Neural progenitor cell (in vitro differentiated cells): Measurements from ENCODE around the gene RHBDL3. TPM values are rescaled to one million over a fixed set of nuclear protein-coding genes. Genes with fewer than 3 reads are reported as not detected.

Source experiments
- DNase-seq: peaks from one replicate; pipeline ENCODE4 v3.0.0-alpha.2; 2016; ENCODE audit warnings: low spot score
- H2AFZ ChIP-seq: fragments of 200-600 bp; sonication (generic); replicated peaks from 2 replicates; pipeline ENCODE4 v1.6.1; 2016; ENCODE audit warnings: antibody characterized with exemption
- H3F3A ChIP-seq: fragments of 200-600 bp; sonication (generic); 2 replicates; pipeline ENCODE4 v1.6.1; 2016; ENCODE audit warnings: antibody characterized with exemption, low read depth
- H3K27ac ChIP-seq: fragments of 200-600 bp; sonication (generic); 2 replicates; pipeline ENCODE4 v1.5.1; 2016; ENCODE audit warnings: mild to moderate bottlenecking
- H3K27me3 ChIP-seq: fragments of 200-600 bp; sonication (generic); 2 replicates; pipeline ENCODE4 v1.6.1; 2016; ENCODE audit warnings: mild to moderate bottlenecking, moderate library complexity
- H3K36me3 ChIP-seq: fragments of 200-600 bp; sonication (generic); 2 replicates; pipeline ENCODE4 v1.5.1; 2016
- H3K4me1 ChIP-seq: fragments of 200-600 bp; sonication (generic); 2 replicates; pipeline ENCODE4 v1.6.1; 2016; ENCODE audit warnings: mixed run types
- H3K4me2 ChIP-seq: fragments of 200-600 bp; sonication (generic); 2 replicates; pipeline ENCODE4 v1.6.1; 2016
- H3K4me3 ChIP-seq: fragments of 200-600 bp; sonication (generic); 2 replicates; pipeline ENCODE4 v1.5.1; 2016
- H3K79me2 ChIP-seq: fragments of 200-600 bp; sonication (generic); 2 replicates; pipeline ENCODE4 v1.6.1; 2016; ENCODE audit warnings: low read depth
- H3K9ac ChIP-seq: fragments of 200-600 bp; sonication (generic); 2 replicates; pipeline ENCODE4 v1.6.1; 2016
- H3K9me3 ChIP-seq: fragments of 200-600 bp; sonication (generic); 2 replicates; pipeline ENCODE4 v1.5.1; 2016; ENCODE audit warnings: low read depth
- H4K20me1 ChIP-seq: fragments of 200-600 bp; sonication (generic); 2 replicates; pipeline ENCODE4 v1.6.1; 2016; ENCODE audit warnings: low read depth
- H3K27ac Mint-ChIP-seq: 3 replicates; pipeline ENCODE4 v1.8.0; 2021; ENCODE audit warnings: mixed read lengths
- H3K27me3 Mint-ChIP-seq: 2 replicates; pipeline ENCODE4 v1.8.0; 2022; ENCODE audit warnings: low read depth, mild to moderate bottlenecking, inconsistent platforms, moderate library complexity, mixed read lengths; ENCODE audit not compliant: insufficient read depth
- H3K36me3 Mint-ChIP-seq: 3 replicates; pipeline ENCODE4 v1.8.0; 2021; ENCODE audit warnings: mixed read lengths
- H3K4me1 Mint-ChIP-seq: 3 replicates; pipeline ENCODE4 v1.8.0; 2021; ENCODE audit warnings: mixed read lengths
- H3K4me3 Mint-ChIP-seq: 3 replicates; pipeline ENCODE4 v1.8.0; 2021; ENCODE audit warnings: mild to moderate bottlenecking, moderate library complexity, mixed read lengths
- H3K9me3 Mint-ChIP-seq: 3 replicates; pipeline ENCODE4 v1.8.0; 2020; ENCODE audit warnings: mixed read lengths
- EZH2 ChIP-seq: fragments of 200-600 bp; sonication (generic); IDR thresholded peaks from 2 replicates; pipeline ENCODE4 v1.6.1; 2017; ENCODE audit warnings: antibody characterized with exemption, mild to moderate bottlenecking, moderate library complexity
- EZH2phosphoT487 ChIP-seq: fragments of 200-600 bp; sonication (generic); IDR thresholded peaks from 2 replicates; pipeline ENCODE4 v1.6.1; 2017; ENCODE audit warnings: antibody characterized with exemption
- total RNA-seq: library from RNA; depleted of rRNA; stranded (reverse); fragments of >200 nt; gene quantifications from 2 replicates; pipeline ENCODE4 v1.2.3, GENCODE V29; 2015; ENCODE audit warnings: low replicate concordance
- TF ChIP-seq, protein P1 (sequence below): fragments of 200-600 bp; sonication (generic); IDR thresholded peaks from 2 replicates; pipeline ENCODE4 v1.5.1; 2017; ENCODE audit warnings: antibody characterized with exemption, mild to moderate bottlenecking

RHBDL3 gene
- total RNA-seq, 1 donor from 2014 or later = 2.5 TPM

DNA sequence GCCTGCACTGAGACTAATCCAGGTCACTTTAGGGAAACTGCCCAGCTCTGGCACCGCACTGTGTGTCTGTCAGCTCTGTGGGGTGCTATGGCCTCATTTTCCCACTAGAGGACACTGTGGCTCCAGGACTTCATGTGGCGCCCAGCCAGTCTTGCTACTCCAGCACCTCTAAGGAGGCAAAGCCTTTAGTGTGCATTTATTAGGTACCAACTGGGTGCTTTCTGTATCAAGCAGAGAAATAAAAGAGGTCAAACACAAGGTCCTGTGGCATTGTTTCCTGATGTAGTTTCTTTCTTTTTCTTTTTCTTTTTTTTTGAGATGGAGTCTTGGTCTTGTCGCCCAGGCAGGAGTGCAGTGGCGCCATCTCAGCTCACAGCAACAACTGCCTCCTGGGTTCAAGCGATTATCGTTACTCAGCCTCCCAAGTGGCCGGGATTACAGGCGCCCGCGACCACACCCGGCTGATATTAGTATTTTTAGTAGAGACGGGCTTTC lies 12.5 kb upstream of the RHBDL3 start:
- H3K79me2 ChIP-seq = no peaks in the 10 kb centered on the region
- peaks cover 20% of the 10 kb centered on the region for H3K4me1 Mint-ChIP-seq
- DNase-seq = peak; percentile 90
- no peak overlapping the region for H3K4me2 ChIP-seq
- no peak overlapping the region for H3K4me3 Mint-ChIP-seq
- no peaks in the 10 kb centered on the region for H4K20me1 ChIP-seq
- TF ChIP-seq, protein P1, sequence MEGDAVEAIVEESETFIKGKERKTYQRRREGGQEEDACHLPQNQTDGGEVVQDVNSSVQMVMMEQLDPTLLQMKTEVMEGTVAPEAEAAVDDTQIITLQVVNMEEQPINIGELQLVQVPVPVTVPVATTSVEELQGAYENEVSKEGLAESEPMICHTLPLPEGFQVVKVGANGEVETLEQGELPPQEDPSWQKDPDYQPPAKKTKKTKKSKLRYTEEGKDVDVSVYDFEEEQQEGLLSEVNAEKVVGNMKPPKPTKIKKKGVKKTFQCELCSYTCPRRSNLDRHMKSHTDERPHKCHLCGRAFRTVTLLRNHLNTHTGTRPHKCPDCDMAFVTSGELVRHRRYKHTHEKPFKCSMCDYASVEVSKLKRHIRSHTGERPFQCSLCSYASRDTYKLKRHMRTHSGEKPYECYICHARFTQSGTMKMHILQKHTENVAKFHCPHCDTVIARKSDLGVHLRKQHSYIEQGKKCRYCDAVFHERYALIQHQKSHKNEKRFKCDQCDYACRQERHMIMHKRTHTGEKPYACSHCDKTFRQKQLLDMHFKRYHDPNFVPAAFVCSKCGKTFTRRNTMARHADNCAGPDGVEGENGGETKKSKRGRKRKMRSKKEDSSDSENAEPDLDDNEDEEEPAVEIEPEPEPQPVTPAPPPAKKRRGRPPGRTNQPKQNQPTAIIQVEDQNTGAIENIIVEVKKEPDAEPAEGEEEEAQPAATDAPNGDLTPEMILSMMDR = peak; percentile 97
- TF ChIP-seq EZH2 = no peak
- no peak overlapping the region for H2AFZ ChIP-seq
- no peak overlapping the region for H3K9ac ChIP-seq
- no peaks in the 10 kb centered on the region for H3K9me3 Mint-ChIP-seq
- H3K27me3 Mint-ChIP-seq = peaks cover 5% of the 10 kb centered on the region
- H3K27ac ChIP-seq = no peak overlapping the region
- no peak overlapping the region for H3K27ac Mint-ChIP-seq
- no peaks in the 10 kb centered on the region for H3K27me3 ChIP-seq
- no peaks in the 10 kb centered on the region for H3K36me3 Mint-ChIP-seq
- H3K4me3 ChIP-seq = no peak overlapping the region
- no peaks in the 10 kb centered on the region for H3K9me3 ChIP-seq
- no peaks in the 10 kb centered on the region for H3K36me3 ChIP-seq
- no peaks in the 10 kb centered on the region for H3K4me1 ChIP-seq
- H3F3A ChIP-seq = no peaks in the 10 kb centered on the region

DNA sequence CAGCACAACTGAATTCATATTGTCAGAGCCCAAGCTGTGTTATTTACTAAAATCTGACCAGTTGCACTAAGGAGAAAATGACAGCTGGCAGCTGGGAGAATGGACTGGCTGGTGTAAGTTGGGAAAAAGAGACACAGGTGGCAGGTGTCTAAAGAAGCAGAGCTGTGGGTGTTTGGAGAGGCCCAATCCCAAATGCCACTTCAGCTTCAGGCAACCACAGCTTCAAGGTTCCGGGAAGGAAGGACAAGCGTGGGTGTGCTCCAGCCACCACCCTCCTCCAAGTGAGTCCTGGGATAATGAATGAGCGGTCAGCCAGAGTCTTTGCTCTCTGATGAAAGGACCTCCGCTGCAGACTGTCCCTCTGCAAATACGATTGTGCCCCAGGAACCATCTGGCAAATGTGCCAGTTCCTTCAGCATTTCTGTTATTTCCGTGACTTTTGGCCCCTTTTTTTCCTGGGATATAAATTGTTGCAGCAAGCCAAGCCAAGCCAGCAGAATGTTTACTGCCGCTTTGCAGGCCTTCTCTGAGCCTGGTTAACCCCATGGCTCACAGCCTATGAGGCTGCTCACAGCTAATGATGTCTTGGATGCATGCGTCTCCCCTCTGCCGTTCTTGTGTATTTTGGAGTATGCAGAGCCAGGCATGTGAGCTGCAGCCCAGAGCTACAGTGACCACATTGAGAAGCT lies 9.5 kb upstream of the RHBDL3 start:
- Histone ChIP-seq H3K4me2 (no peak overlapping the region), H3K79me2 (no peaks in the 10 kb centered on the region), H4K20me1 (no peaks in the 10 kb centered on the region), H3K27ac (no peak overlapping the region), H3K9me3 (no peaks in the 10 kb centered on the region), H3K4me3 (no peak overlapping the region), H3K27me3 (no peaks in the 10 kb centered on the region), H2AFZ (no peak overlapping the region), H3K4me1 (peaks cover 7% of the 10 kb centered on the region), H3F3A (peaks cover 7% of the 10 kb centered on the region), H3K9ac (no peak overlapping the region), H3K36me3 (no peaks in the 10 kb centered on the region)
- Mint-ChIP-seq H3K27ac (no peak overlapping the region), H3K27me3 (peaks cover 8% of the 10 kb centered on the region), H3K4me3 (no peak overlapping the region), H3K4me1 (peaks cover 40% of the 10 kb centered on the region), H3K36me3 (no peaks in the 10 kb centered on the region), H3K9me3 (no peaks in the 10 kb centered on the region)
- no peak for DNase-seq
- TF ChIP-seq EZH2 (no peak), EZH2phosphoT487 (no peak)
- TF ChIP-seq, protein P1 = no peak

DNA sequence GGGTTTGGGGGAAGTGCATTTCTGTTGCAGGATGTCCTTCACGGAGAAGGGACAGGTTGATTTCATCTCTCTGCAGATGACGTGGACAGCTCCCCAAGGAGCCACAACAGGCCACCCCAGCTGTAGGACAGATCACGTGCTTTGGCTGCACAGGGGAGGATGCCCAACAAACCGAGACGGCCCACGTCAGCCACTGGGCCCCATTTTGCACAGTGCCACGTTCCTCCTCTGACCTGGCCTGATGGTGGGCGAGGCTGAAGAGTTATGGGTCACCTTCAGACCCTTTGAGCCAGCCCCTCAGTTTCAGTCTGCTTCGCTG lies 9.0 kb upstream of the RHBDL3 start:
- H3K27me3 ChIP-seq = peaks cover under 1% of the 10 kb centered on the region
- H3F3A ChIP-seq = peaks cover 7% of the 10 kb centered on the region
- Mint-ChIP-seq H3K4me1 (peaks cover 44% of the 10 kb centered on the region), H3K9me3 (no peaks in the 10 kb centered on the region), H3K36me3 (no peaks in the 10 kb centered on the region), H3K4me3 (no peak overlapping the region), H3K27me3 (peaks cover 11% of the 10 kb centered on the region), H3K27ac (no peak overlapping the region)
- no peaks in the 10 kb centered on the region for H4K20me1 ChIP-seq
- no peaks in the 10 kb centered on the region for H3K36me3 ChIP-seq
- TF ChIP-seq EZH2phosphoT487 (no peak), EZH2 (no peak)
- TF ChIP-seq, protein P1 = no peak
- H3K9ac ChIP-seq = no peak overlapping the region
- H3K4me2 ChIP-seq = no peak overlapping the region
- H3K9me3 ChIP-seq = no peaks in the 10 kb centered on the region
- no peak for DNase-seq
- peaks cover 12% of the 10 kb centered on the region for H3K4me1 ChIP-seq
- H3K27ac ChIP-seq = no peak overlapping the region
- H2AFZ ChIP-seq = no peak overlapping the region
- no peak overlapping the region for H3K4me3 ChIP-seq
- H3K79me2 ChIP-seq = no peaks in the 10 kb centered on the region
